HG03196 (cell line): ENCODE results near the gene DIP2C.

Experiments used
- ATAC-seq: cut with Tn5 transposase; IDR thresholded peaks from one replicate; pipeline ENCODE4 v1.9.1; 2021; ENCODE audit not compliant: unreplicated experiment

The DIP2C gene

GRCh38 chr10:559767-560047 lies 129.8 kb downstream of the DIP2C start:
- no peak for ATAC-seq

- ATAC-seq: no peak
Observed at GRCh38 chr10:558891-559766, 130.3 kb downstream of the DIP2C start.

- no peak for ATAC-seq
Observed at GRCh38 chr10:558364-558763, 131.1 kb downstream of the DIP2C start.

- ATAC-seq: no peak
Observed at GRCh38 chr10:557792-558328, 131.6 kb downstream of the DIP2C start.

GRCh38 chr10:556971-557637 lies 132.4 kb downstream of the DIP2C start:
- ATAC-seq: no peak

- no peak for ATAC-seq
Observed at GRCh38 chr10:555682-556350, 133.7 kb downstream of the DIP2C start.

GRCh38 chr10:555281-555680 lies 134.2 kb downstream of the DIP2C start:
- no peak for ATAC-seq

GRCh38 chr10:554182-554848 lies 135.2 kb downstream of the DIP2C start:
- ATAC-seq: no peak

GRCh38 chr10:553233-553632 lies 136.2 kb downstream of the DIP2C start:
- no peak for ATAC-seq

GRCh38 chr10:552679-553078 lies 136.8 kb downstream of the DIP2C start:
- ATAC-seq: no peak

GRCh38 chr10:551373-552252 lies 137.9 kb downstream of the DIP2C start:
- ATAC-seq: no peak

- ATAC-seq: no peak
Observed at GRCh38 chr10:550665-551372, 138.6 kb downstream of the DIP2C start.

- no peak for ATAC-seq
Observed at GRCh38 chr10:549391-549790, 140.1 kb downstream of the DIP2C start.

- no peak for ATAC-seq
Observed at GRCh38 chr10:548238-548901, 141.1 kb downstream of the DIP2C start.

- ATAC-seq: no peak
Observed at GRCh38 chr10:547591-548081, 141.8 kb downstream of the DIP2C start.

- ATAC-seq: no peak
Observed at GRCh38 chr10:546971-547590, 142.4 kb downstream of the DIP2C start.

GRCh38 chr10:546451-546850 lies 143.0 kb downstream of the DIP2C start:
- ATAC-seq: no peak
